COLO829 (cell line): ENCODE data around the gene SPDEF.

ENCODE experiments used
- DNase-seq: peaks from one replicate; pipeline ENCODE4 v3.0.0; 2012; ENCODE audit warnings: low spot score

SPDEF gene

GRCh38 chr6:34514593-34515472 lies 41.3 kb downstream of the SPDEF start:
- no peak for DNase-seq

GRCh38 chr6:34514112-34514511 lies 42.0 kb downstream of the SPDEF start:
- no peak for DNase-seq

GRCh38 chr6:34513646-34514045 lies 42.5 kb downstream of the SPDEF start:
- no peak for DNase-seq

- no peak for DNase-seq
These were observed 43.4 kb downstream of the SPDEF start for GRCh38 chr6:34512738-34513115.

- DNase-seq: no peak
These were observed 44.0 kb downstream of the SPDEF start for GRCh38 chr6:34511915-34512737.

- no peak for DNase-seq
These were observed 44.8 kb downstream of the SPDEF start for GRCh38 chr6:34511214-34511914.

GRCh38 chr6:34510299-34510698 lies 45.8 kb downstream of the SPDEF start:
- no peak for DNase-seq

- no peak for DNase-seq
These were observed 46.3 kb downstream of the SPDEF start for GRCh38 chr6:34509782-34510181.

GRCh38 chr6:34508425-34508824 lies 47.7 kb downstream of the SPDEF start:
- no peak for DNase-seq

GRCh38 chr6:34506718-34507117 lies 49.4 kb downstream of the SPDEF start:
- no peak for DNase-seq

GRCh38 chr6:34497411-34497810 lies 58.7 kb downstream of the SPDEF start:
- no peak for DNase-seq

- DNase-seq: no peak
These were observed 59.9 kb downstream of the SPDEF start for GRCh38 chr6:34496103-34496685.

GRCh38 chr6:34494973-34495372 lies 61.2 kb downstream of the SPDEF start:
- DNase-seq: no peak

GRCh38 chr6:34493344-34493743 lies 62.8 kb downstream of the SPDEF start:
- DNase-seq: no peak

GRCh38 chr6:34491091-34491430 lies 65.1 kb downstream of the SPDEF start:
- DNase-seq: no peak

GRCh38 chr6:34490390-34491090 lies 65.6 kb downstream of the SPDEF start:
- no peak for DNase-seq

- no peak for DNase-seq
These were observed 66.8 kb downstream of the SPDEF start for GRCh38 chr6:34489207-34489805.
